ENCODE data around the gene CACNA1D.

CACNA1D gene

GRCh38 chr3:53689681-53690080 is 195.3 kb downstream of the CACNA1D start:
- Histone ChIP-seq H3K27me3 (ENCODE audit: control insufficient read depth, insufficient read depth, low read length) (no peaks in the 10 kb centered on the region), H3K4me3 (ENCODE audit: low read depth, low read length) (no peak overlapping the region), H3K36me3 (ENCODE audit: control insufficient read depth, insufficient read depth, low read length) (no peaks in the 10 kb centered on the region), H3K4me1 (ENCODE audit: control insufficient read depth, insufficient read depth, low read length) (no peaks in the 10 kb centered on the region), H3K9ac (ENCODE audit: low read depth, low read length) (no peak overlapping the region), H3K9me3 (ENCODE audit: control insufficient read depth, insufficient read depth, low read length) (no peaks in the 10 kb centered on the region)

GRCh38 chr3:53690521-53690920 is 196.1 kb downstream of the CACNA1D start:
- H3K27me3 ChIP-seq (ENCODE audit: control insufficient read depth, insufficient read depth, low read length): no peaks in the 10 kb centered on the region

GRCh38 chr3:53691349-53691748 is 196.9 kb downstream of the CACNA1D start:
- Histone ChIP-seq H3K4me1 (ENCODE audit: control insufficient read depth, insufficient read depth, low read length) (no peaks in the 10 kb centered on the region), H3K9me3 (ENCODE audit: control insufficient read depth, insufficient read depth, low read length) (no peaks in the 10 kb centered on the region), H3K9ac (ENCODE audit: low read depth, low read length) (no peak overlapping the region), H3K4me3 (ENCODE audit: low read depth, low read length) (no peak overlapping the region), H3K36me3 (ENCODE audit: control insufficient read depth, insufficient read depth, low read length) (no peaks in the 10 kb centered on the region), H3K27me3 (ENCODE audit: control insufficient read depth, insufficient read depth, low read length) (no peaks in the 10 kb centered on the region)

More at GRCh38 chr3:53690521-53690920, 196.1 kb downstream of the CACNA1D start:
- Histone ChIP-seq H3K9ac (ENCODE audit: low read depth, low read length) (no peak overlapping the region), H3K36me3 (ENCODE audit: control insufficient read depth, insufficient read depth, low read length) (no peaks in the 10 kb centered on the region), H3K9me3 (ENCODE audit: control insufficient read depth, insufficient read depth, low read length) (no peaks in the 10 kb centered on the region), H3K4me3 (ENCODE audit: low read depth, low read length) (no peak overlapping the region), H3K4me1 (ENCODE audit: control insufficient read depth, insufficient read depth, low read length) (no peaks in the 10 kb centered on the region)

- no peak overlapping the region for H3K4me3 ChIP-seq (ENCODE audit: low read depth, low read length)
- H3K36me3 ChIP-seq (ENCODE audit: control insufficient read depth, insufficient read depth, low read length): no peaks in the 10 kb centered on the region
- H3K9me3 ChIP-seq (ENCODE audit: control insufficient read depth, insufficient read depth, low read length): no peaks in the 10 kb centered on the region
- no peaks in the 10 kb centered on the region for H3K4me1 ChIP-seq (ENCODE audit: control insufficient read depth, insufficient read depth, low read length)
- no peak overlapping the region for H3K9ac ChIP-seq (ENCODE audit: low read depth, low read length)
- no peaks in the 10 kb centered on the region for H3K27me3 ChIP-seq (ENCODE audit: control insufficient read depth, insufficient read depth, low read length)
These were observed 197.5 kb downstream of the CACNA1D start for GRCh38 chr3:53691885-53692284.

GRCh38 chr3:53693451-53693850 is 199.0 kb downstream of the CACNA1D start:
- H3K36me3 ChIP-seq (ENCODE audit: control insufficient read depth, insufficient read depth, low read length): no peaks in the 10 kb centered on the region
- H3K4me1 ChIP-seq (ENCODE audit: control insufficient read depth, insufficient read depth, low read length): no peaks in the 10 kb centered on the region
- H3K4me3 ChIP-seq (ENCODE audit: low read depth, low read length): no peak overlapping the region
- H3K27me3 ChIP-seq (ENCODE audit: control insufficient read depth, insufficient read depth, low read length): no peaks in the 10 kb centered on the region
- H3K9me3 ChIP-seq (ENCODE audit: control insufficient read depth, insufficient read depth, low read length): no peaks in the 10 kb centered on the region
- H3K9ac ChIP-seq (ENCODE audit: low read depth, low read length): no peak overlapping the region

GRCh38 chr3:53694046-53694445 is 199.6 kb downstream of the CACNA1D start:
- Histone ChIP-seq H3K9me3 (ENCODE audit: control insufficient read depth, insufficient read depth, low read length) (no peaks in the 10 kb centered on the region), H3K9ac (ENCODE audit: low read depth, low read length) (no peak overlapping the region), H3K27me3 (ENCODE audit: control insufficient read depth, insufficient read depth, low read length) (no peaks in the 10 kb centered on the region), H3K4me1 (ENCODE audit: control insufficient read depth, insufficient read depth, low read length) (no peaks in the 10 kb centered on the region), H3K36me3 (ENCODE audit: control insufficient read depth, insufficient read depth, low read length) (no peaks in the 10 kb centered on the region), H3K4me3 (ENCODE audit: low read depth, low read length) (no peak overlapping the region)

- H3K4me3 ChIP-seq (ENCODE audit: low read depth, low read length): no peak overlapping the region
- no peaks in the 10 kb centered on the region for H3K4me1 ChIP-seq (ENCODE audit: control insufficient read depth, insufficient read depth, low read length)
- no peaks in the 10 kb centered on the region for H3K9me3 ChIP-seq (ENCODE audit: control insufficient read depth, insufficient read depth, low read length)
- no peaks in the 10 kb centered on the region for H3K27me3 ChIP-seq (ENCODE audit: control insufficient read depth, insufficient read depth, low read length)
- no peak overlapping the region for H3K9ac ChIP-seq (ENCODE audit: low read depth, low read length)
- H3K36me3 ChIP-seq (ENCODE audit: control insufficient read depth, insufficient read depth, low read length): no peaks in the 10 kb centered on the region
These were observed 200.4 kb downstream of the CACNA1D start for GRCh38 chr3:53694666-53695323.

GRCh38 chr3:53695324-53695690 is 200.9 kb downstream of the CACNA1D start:
- no peaks in the 10 kb centered on the region for H3K9me3 ChIP-seq (ENCODE audit: control insufficient read depth, insufficient read depth, low read length)
- no peak overlapping the region for H3K4me3 ChIP-seq (ENCODE audit: low read depth, low read length)
- no peaks in the 10 kb centered on the region for H3K27me3 ChIP-seq (ENCODE audit: control insufficient read depth, insufficient read depth, low read length)
- H3K9ac ChIP-seq (ENCODE audit: low read depth, low read length): no peak overlapping the region
- no peaks in the 10 kb centered on the region for H3K4me1 ChIP-seq (ENCODE audit: control insufficient read depth, insufficient read depth, low read length)
- H3K36me3 ChIP-seq (ENCODE audit: control insufficient read depth, insufficient read depth, low read length): no peaks in the 10 kb centered on the region

GRCh38 chr3:53696401-53697172 is 202.2 kb downstream of the CACNA1D start:
- no peaks in the 10 kb centered on the region for H3K9me3 ChIP-seq (ENCODE audit: control insufficient read depth, insufficient read depth, low read length)
- H3K4me1 ChIP-seq (ENCODE audit: control insufficient read depth, insufficient read depth, low read length): no peaks in the 10 kb centered on the region
- H3K9ac ChIP-seq (ENCODE audit: low read depth, low read length): no peak overlapping the region
- H3K36me3 ChIP-seq (ENCODE audit: control insufficient read depth, insufficient read depth, low read length): no peaks in the 10 kb centered on the region
- no peaks in the 10 kb centered on the region for H3K27me3 ChIP-seq (ENCODE audit: control insufficient read depth, insufficient read depth, low read length)
- H3K4me3 ChIP-seq (ENCODE audit: low read depth, low read length): no peak overlapping the region

GRCh38 chr3:53700441-53700840 is 206.0 kb downstream of the CACNA1D start:
- no peaks in the 10 kb centered on the region for H3K36me3 ChIP-seq (ENCODE audit: control insufficient read depth, insufficient read depth, low read length)
- H3K4me3 ChIP-seq (ENCODE audit: low read depth, low read length): no peak overlapping the region
- H3K9me3 ChIP-seq (ENCODE audit: control insufficient read depth, insufficient read depth, low read length): no peaks in the 10 kb centered on the region
- no peak overlapping the region for H3K9ac ChIP-seq (ENCODE audit: low read depth, low read length)
- no peaks in the 10 kb centered on the region for H3K27me3 ChIP-seq (ENCODE audit: control insufficient read depth, insufficient read depth, low read length)
- no peaks in the 10 kb centered on the region for H3K4me1 ChIP-seq (ENCODE audit: control insufficient read depth, insufficient read depth, low read length)

- Histone ChIP-seq H3K9me3 (ENCODE audit: control insufficient read depth, insufficient read depth, low read length) (no peaks in the 10 kb centered on the region), H3K9ac (ENCODE audit: low read depth, low read length) (no peak overlapping the region), H3K4me1 (ENCODE audit: control insufficient read depth, insufficient read depth, low read length) (no peaks in the 10 kb centered on the region), H3K36me3 (ENCODE audit: control insufficient read depth, insufficient read depth, low read length) (no peaks in the 10 kb centered on the region), H3K27me3 (ENCODE audit: control insufficient read depth, insufficient read depth, low read length) (no peaks in the 10 kb centered on the region), H3K4me3 (ENCODE audit: low read depth, low read length) (no peak overlapping the region)
These were observed 208.5 kb downstream of the CACNA1D start for GRCh38 chr3:53702776-53703530.
